ENCODE measurements around the gene BTBD2.

DNA sequence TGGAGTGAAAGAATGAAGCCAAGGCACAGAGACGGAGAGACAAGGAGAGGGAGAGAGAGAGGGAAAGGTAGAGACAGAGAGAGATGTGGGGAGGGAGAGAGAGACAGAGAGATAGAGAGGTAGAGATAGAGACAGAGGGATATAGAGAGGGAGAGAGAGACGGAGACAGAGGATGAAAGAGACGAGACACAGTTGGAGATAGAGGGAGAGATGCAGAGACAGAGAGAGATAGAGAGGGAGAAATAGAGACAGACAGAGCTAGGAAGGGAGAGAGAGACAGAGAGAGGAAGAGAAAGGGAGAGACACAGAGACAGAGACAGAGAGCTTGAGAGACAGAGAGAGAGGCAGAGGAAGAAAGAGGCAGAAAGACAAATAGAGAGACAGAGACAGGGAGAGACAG, 79.1 kb downstream of the BTBD2 start:
- TF ChIP-seq, protein P1, sequence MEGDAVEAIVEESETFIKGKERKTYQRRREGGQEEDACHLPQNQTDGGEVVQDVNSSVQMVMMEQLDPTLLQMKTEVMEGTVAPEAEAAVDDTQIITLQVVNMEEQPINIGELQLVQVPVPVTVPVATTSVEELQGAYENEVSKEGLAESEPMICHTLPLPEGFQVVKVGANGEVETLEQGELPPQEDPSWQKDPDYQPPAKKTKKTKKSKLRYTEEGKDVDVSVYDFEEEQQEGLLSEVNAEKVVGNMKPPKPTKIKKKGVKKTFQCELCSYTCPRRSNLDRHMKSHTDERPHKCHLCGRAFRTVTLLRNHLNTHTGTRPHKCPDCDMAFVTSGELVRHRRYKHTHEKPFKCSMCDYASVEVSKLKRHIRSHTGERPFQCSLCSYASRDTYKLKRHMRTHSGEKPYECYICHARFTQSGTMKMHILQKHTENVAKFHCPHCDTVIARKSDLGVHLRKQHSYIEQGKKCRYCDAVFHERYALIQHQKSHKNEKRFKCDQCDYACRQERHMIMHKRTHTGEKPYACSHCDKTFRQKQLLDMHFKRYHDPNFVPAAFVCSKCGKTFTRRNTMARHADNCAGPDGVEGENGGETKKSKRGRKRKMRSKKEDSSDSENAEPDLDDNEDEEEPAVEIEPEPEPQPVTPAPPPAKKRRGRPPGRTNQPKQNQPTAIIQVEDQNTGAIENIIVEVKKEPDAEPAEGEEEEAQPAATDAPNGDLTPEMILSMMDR (IDR thresholded peaks at IDR 0.05) = no peak
- no peak for TF ChIP-seq POLR2AphosphoS5 (IDR thresholded peaks at IDR 0.05)
